Neuronal stem cell (in vitro differentiated cells): ENCODE measurements around the gene VBP1.

ENCODE experiments used
- DNase-seq: peaks from one replicate; pipeline ENCODE4 v3.0.0-alpha.2; 2013; ENCODE audit warnings: low spot score
- H2AFZ ChIP-seq: one replicate; pipeline ENCODE4 v1.6.1; 2013; ENCODE audit warnings: mild to moderate bottlenecking, low read length, inconsistent platforms
- H2AK5ac ChIP-seq: 2 replicates; pipeline ENCODE4 v1.6.1; 2013; ENCODE audit warnings: low read depth, mild to moderate bottlenecking, inconsistent platforms, low read length, moderate library complexity, mixed read lengths
- H2BK120ac ChIP-seq: 2 replicates; pipeline ENCODE4 v1.6.1; 2013; ENCODE audit warnings: low read depth, mild to moderate bottlenecking, inconsistent platforms, low read length, moderate library complexity, mixed read lengths
- H2BK12ac ChIP-seq: one replicate; pipeline ENCODE4 v1.6.1; 2013; ENCODE audit warnings: low read length, inconsistent platforms
- H2BK15ac ChIP-seq: 2 replicates; pipeline ENCODE4 v1.6.1; 2013; ENCODE audit warnings: mild to moderate bottlenecking, low read length, inconsistent platforms, mixed read lengths
- H2BK5ac ChIP-seq: one replicate; pipeline ENCODE4 v1.6.1; 2013; ENCODE audit warnings: inconsistent platforms, mild to moderate bottlenecking, low read length, moderate library complexity
- H3K14ac ChIP-seq: one replicate; pipeline ENCODE4 v1.6.1; 2013; ENCODE audit warnings: low read length, inconsistent platforms
- H3K18ac ChIP-seq: 2 replicates; pipeline ENCODE4 v1.6.1; 2013; ENCODE audit warnings: low read length, inconsistent platforms
- H3K23ac ChIP-seq: 2 replicates; pipeline ENCODE4 v1.6.1; 2013; ENCODE audit warnings: low read depth, mild to moderate bottlenecking, mixed read lengths, low read length, inconsistent platforms; ENCODE audit not compliant: poor library complexity
- H3K27ac ChIP-seq: replicated peaks from 3 replicates; pipeline ENCODE4 v1.5.1; 2013; ENCODE audit warnings: low read length, inconsistent platforms
- H3K27me3 ChIP-seq, 3 experiments: 2 replicates each; pipeline ENCODE4 v1.6.1; 2013; ENCODE audit warnings: low read length in 3 of 3, mild to moderate bottlenecking in 2 of 3, inconsistent platforms in 1 of 3, low read depth in 1 of 3, mixed read lengths in 1 of 3, moderate library complexity in 1 of 3; ENCODE audit not compliant: control insufficient read depth in 3 of 3, insufficient read depth in 3 of 3
- H3K36me3 ChIP-seq, 2 donors: replicated peaks in 1 of 2; 2 replicates each; pipeline ENCODE4 v1.6.1; 2013; ENCODE audit warnings: low read length in 2 of 2; ENCODE audit not compliant: control insufficient read depth in 2 of 2, insufficient read depth in 2 of 2
- H3K4ac ChIP-seq: 2 replicates; pipeline ENCODE4 v1.6.1; 2013; ENCODE audit warnings: inconsistent platforms, mild to moderate bottlenecking, low read length, moderate library complexity
- H3K4me1 ChIP-seq, 2 donors: 1 replicate in 1 of 2; 2 replicates in 1 of 2; pipeline ENCODE4 v1.6.1; 2013; ENCODE audit warnings: low read length in 2 of 2, low read depth in 1 of 2; ENCODE audit not compliant: control insufficient read depth in 2 of 2, insufficient read depth in 1 of 2
- H3K4me2 ChIP-seq: one replicate; pipeline ENCODE4 v1.6.1; 2013; ENCODE audit warnings: mild to moderate bottlenecking, low read length, inconsistent platforms; ENCODE audit not compliant: insufficient read depth, poor library complexity, severe bottlenecking
- H3K4me3 ChIP-seq, 2 donors: 2 replicates each; pipeline ENCODE4 v1.5.1; 2013; ENCODE audit warnings: low read length in 2 of 2, mild to moderate bottlenecking in 2 of 2, inconsistent platforms in 1 of 2, moderate library complexity in 1 of 2
- H3K79me1 ChIP-seq: one replicate; pipeline ENCODE4 v1.6.1; 2013; ENCODE audit warnings: low read depth, mild to moderate bottlenecking, inconsistent platforms, low read length, moderate library complexity
- H3K9ac ChIP-seq: one replicate; pipeline ENCODE4 v1.6.1; 2013; ENCODE audit warnings: mild to moderate bottlenecking, low read depth, low read length, inconsistent platforms; ENCODE audit not compliant: poor library complexity
- H3K9me3 ChIP-seq, 2 donors: replicated peaks in 1 of 2; 2 replicates each; pipeline versions ENCODE3 to v1.6.1; 2013; ENCODE audit warnings: low read length in 2 of 2, mild to moderate bottlenecking in 2 of 2, inconsistent platforms in 1 of 2, low read depth in 1 of 2, mixed read lengths in 1 of 2, moderate library complexity in 1 of 2; ENCODE audit not compliant: control insufficient read depth in 2 of 2, insufficient read depth in 1 of 2
- H4K8ac ChIP-seq: one replicate; pipeline ENCODE4 v1.6.1; 2013; ENCODE audit warnings: low read depth, mild to moderate bottlenecking, inconsistent platforms, low read length, moderate library complexity
- H4K91ac ChIP-seq: one replicate; pipeline ENCODE4 v1.6.1; 2013; ENCODE audit warnings: low read length, low read depth, mild to moderate bottlenecking, inconsistent platforms; ENCODE audit not compliant: poor library complexity
- WGBS, 2 donors: extraction: QIAGEN DNeasy Blood & Tissue Kit; methylation state at CpG; one replicate each; pipeline ENCODE4 v1.1.7; 2013; ENCODE audit warnings: missing lambda C conversion rate in 2 of 2, mixed read lengths in 1 of 2; ENCODE audit not compliant: insufficient read length in 2 of 2, insufficient replicate concordance in 1 of 2; ENCODE audit errors: extremely low coverage in 2 of 2; 5-methylcytosine and 5-hydroxymethylcytosine counted together

VBP1 gene

GRCh38 chrX:155246748-155247147, 30.5 kb downstream of the VBP1 start:
- Histone ChIP-seq H3K27ac (no peak overlapping the region), H2BK120ac (no peak overlapping the region), H3K4me3 (no peak overlapping the region), H3K4ac (no peak overlapping the region), H3K4me1 (peaks cover 0 to 5% of the 10 kb centered on the region in 2 donors), H3K9ac (no peak overlapping the region), H3K4me2 (no peak overlapping the region), H3K27me3 (no peaks in the 10 kb centered on the region), H2AK5ac (no peak overlapping the region), H2BK12ac (no peak overlapping the region), H2BK15ac (no peak overlapping the region), H2BK5ac (no peak overlapping the region), H3K18ac (no peak overlapping the region), H4K8ac (no peak overlapping the region), H2AFZ (no peak overlapping the region), H3K36me3 (no peaks in the 10 kb centered on the region), H3K9me3 (no peaks in the 10 kb centered on the region), H3K23ac (no peak overlapping the region), H3K79me1 (no peaks in the 10 kb centered on the region), H4K91ac (no peak overlapping the region), H3K14ac (no peak overlapping the region)
- no peak for DNase-seq
- WGBS, 2 donors, result no CpG with 5 or more reads among the region's 1 CpG

GRCh38 chrX:155247497-155247896, 31.2 kb downstream of the VBP1 start:
- Histone ChIP-seq H3K14ac (no peak overlapping the region), H3K4me1 (no peaks in the 10 kb centered on the region), H3K27me3 (no peaks in the 10 kb centered on the region), H3K27ac (no peak overlapping the region), H4K8ac (no peak overlapping the region), H2AFZ (no peak overlapping the region), H3K4me3 (no peak overlapping the region), H3K18ac (no peak overlapping the region), H3K79me1 (no peaks in the 10 kb centered on the region), H2AK5ac (no peak overlapping the region), H3K9ac (no peak overlapping the region), H2BK120ac (no peak overlapping the region), H3K4me2 (no peak overlapping the region), H3K36me3 (no peaks in the 10 kb centered on the region), H2BK5ac (no peak overlapping the region), H2BK12ac (no peak overlapping the region), H3K23ac (no peak overlapping the region), H3K4ac (no peak overlapping the region), H3K9me3 (no peaks in the 10 kb centered on the region), H4K91ac (no peak overlapping the region), H2BK15ac (no peak overlapping the region)
- WGBS, 2 donors, result no CpG with 5 or more reads among the region's 4 CpGs
- no peak for DNase-seq

GRCh38 chrX:155251391-155251790, 35.1 kb downstream of the VBP1 start:
- no peaks in the 10 kb centered on the region for H3K36me3 ChIP-seq
- no peak overlapping the region for H3K14ac ChIP-seq
- H3K9me3 ChIP-seq, result no peaks in the 10 kb centered on the region
- no peak overlapping the region for H2AK5ac ChIP-seq
- H3K4me1 ChIP-seq, result no peaks in the 10 kb centered on the region
- no peak overlapping the region for H2BK5ac ChIP-seq
- no peaks in the 10 kb centered on the region for H3K27me3 ChIP-seq
- no peak for DNase-seq
- H2BK120ac ChIP-seq, result no peak overlapping the region
- no peak overlapping the region for H2BK15ac ChIP-seq
- no peak overlapping the region for H2AFZ ChIP-seq
- no peak overlapping the region for H4K91ac ChIP-seq
- no peaks in the 10 kb centered on the region for H3K79me1 ChIP-seq
- H3K4me3 ChIP-seq, result no peak overlapping the region
- H3K18ac ChIP-seq, result no peak overlapping the region
- H4K8ac ChIP-seq, result no peak overlapping the region
- H3K23ac ChIP-seq, result no peak overlapping the region
- no peak overlapping the region for H2BK12ac ChIP-seq
- H3K4me2 ChIP-seq, result no peak overlapping the region
- no peak overlapping the region for H3K4ac ChIP-seq
- WGBS, 2 donors, result no CpG with 5 or more reads among the region's 1 CpG
- no peak overlapping the region for H3K9ac ChIP-seq
- no peak overlapping the region for H3K27ac ChIP-seq

- H3K9ac ChIP-seq, result no peak overlapping the region
- no peak overlapping the region for H2BK15ac ChIP-seq
- H2AFZ ChIP-seq, result no peak overlapping the region
- H2BK12ac ChIP-seq, result no peak overlapping the region
- H4K8ac ChIP-seq, result no peak overlapping the region
- no peak overlapping the region for H2AK5ac ChIP-seq
- no peaks in the 10 kb centered on the region for H3K27me3 ChIP-seq
- H4K91ac ChIP-seq, result no peak overlapping the region
- H3K4me3 ChIP-seq, result no peak overlapping the region
- H3K27ac ChIP-seq, result no peak overlapping the region
- H3K14ac ChIP-seq, result no peak overlapping the region
- no peak overlapping the region for H3K18ac ChIP-seq
- H3K4ac ChIP-seq, result no peak overlapping the region
- no peaks in the 10 kb centered on the region for H3K4me1 ChIP-seq
- H3K36me3 ChIP-seq, result peaks cover 2 to 11% of the 10 kb centered on the region in 2 donors
- H3K23ac ChIP-seq, result no peak overlapping the region
- H3K9me3 ChIP-seq, result no peaks in the 10 kb centered on the region
- no peaks in the 10 kb centered on the region for H3K79me1 ChIP-seq
- no peak for DNase-seq
- no CpG with 5 or more reads among the region's 3 CpGs for WGBS, 2 donors
- no peak overlapping the region for H2BK5ac ChIP-seq
- H3K4me2 ChIP-seq, result no peak overlapping the region
- H2BK120ac ChIP-seq, result no peak overlapping the region
Observed at GRCh38 chrX:155259752-155260151, 43.5 kb downstream of the VBP1 start.
